GM12878 (cell line): ENCODE data around the gene DSG4. TPM values are rescaled to one million over a fixed set of nuclear protein-coding genes. Genes with fewer than 3 reads are reported as not detected.

ENCODE experiments used
- ATAC-seq: fragments of 200-7000 bp; cut with Tn5 transposase; 3 replicates; pipeline ENCODE4 v1.9.1; 2020; ENCODE audit warnings: mild to moderate bottlenecking, moderate library complexity
- BruUV-seq: library from RNA; stranded (reverse); fragments of 400-500 nt; replicated peaks from 2 replicates; lab custom pipeline; 2021; lab: Mats Ljungman, UMichigan
- CTCF ChIA-PET: fragments of 300-600 bp; sonication (Branson Sonifier 250); formaldehyde crosslinking; extraction: SDS; loops from one replicate; lab custom pipeline; 2021; ENCODE audit warnings: inconsistent platforms; lab: Yijun Ruan, JAX
- POLR2A ChIA-PET: fragments of 350-600 bp; formaldehyde crosslinking; extraction: SDS; loops from one replicate; lab custom pipeline; 2021; ENCODE audit warnings: inconsistent platforms; lab: Charles Lee
- RAD21 ChIA-PET: fragments of 300-600 bp; sonication (Branson Sonifier 250); formaldehyde crosslinking; loops from one replicate; lab custom pipeline; 2023; ENCODE audit warnings: antibody characterized with exemption; ENCODE audit not compliant: unreplicated experiment; lab: Charles Lee
- SMC1A ChIA-PET: fragments of 300-600 bp; sonication (Branson Sonifier 250); formaldehyde crosslinking; loops from one replicate; lab custom pipeline; 2023; ENCODE audit not compliant: unreplicated experiment, uncharacterized antibody; lab: Charles Lee
- DNase-seq: peaks from one replicate; pipeline ENCODE4 v3.0.0-alpha.2; 2011; ENCODE audit warnings: low read depth, low spot score
- FAIRE-seq: peaks from 3 replicates; lab custom pipeline; 2011; peaks lifted over from hg19 to GRCh38; lab: Jason Lieb, UNC
- H2AFZ ChIP-seq: 2 replicates; pipeline ENCODE4 v1.6.0; 2011; ENCODE audit warnings: low read depth, low read length, control low read depth; ENCODE audit not compliant: control insufficient read depth
- H3K27ac ChIP-seq: 2 replicates; pipeline ENCODE4 v1.5.1; 2011; ENCODE audit warnings: control low read depth; ENCODE audit not compliant: control insufficient read depth, insufficient read depth
- H3K27me3 ChIP-seq, 2 experiments: replicated peaks in 1 of 2; 2 replicates each; pipeline versions ENCODE4 v1.6.0 to v1.6.1; 2011; ENCODE audit warnings: low read length in 1 of 2; ENCODE audit not compliant: control insufficient read depth in 2 of 2, insufficient read depth in 2 of 2
- H3K36me3 ChIP-seq, 2 experiments: 2 replicates each; pipeline ENCODE4 v1.5.1; 2011; ENCODE audit warnings: low read length in 1 of 2; ENCODE audit not compliant: control insufficient read depth in 2 of 2, insufficient read depth in 2 of 2
- H3K4me1 ChIP-seq: 2 replicates; pipeline ENCODE4 v1.6.1; 2011; ENCODE audit warnings: mild to moderate bottlenecking, low read length, moderate library complexity, mixed read lengths; ENCODE audit not compliant: control insufficient read depth, insufficient read depth
- H3K4me2 ChIP-seq: 2 replicates; pipeline ENCODE4 v1.6.0; 2011; ENCODE audit warnings: control low read depth; ENCODE audit not compliant: control insufficient read depth, insufficient read depth
- H3K4me3 ChIP-seq: fragments of 200-600 bp; sonication (generic); 2 replicates; pipeline ENCODE4 v1.5.1; 2016
- H3K79me2 ChIP-seq: 2 replicates; pipeline ENCODE4 v1.6.0; 2011; ENCODE audit warnings: low read length; ENCODE audit not compliant: control insufficient read depth, insufficient read depth
- H3K9ac ChIP-seq: 2 replicates; pipeline ENCODE4 v1.8.0; 2011; ENCODE audit warnings: low read length, control low read depth, mixed read lengths; ENCODE audit not compliant: control insufficient read depth, insufficient read depth
- H3K9me3 ChIP-seq: replicated peaks from 3 replicates; pipeline ENCODE4 v1.5.1; 2011; ENCODE audit warnings: mild to moderate bottlenecking, low read length; ENCODE audit not compliant: control insufficient read depth, insufficient read depth
- H4K20me1 ChIP-seq: 2 replicates; pipeline ENCODE4 v1.6.0; 2011; ENCODE audit not compliant: control insufficient read depth, insufficient read depth
- ATF7 ChIP-seq: fragments of 450-650 bp; IDR thresholded peaks from 2 replicates; pipeline ENCODE4 v1.6.1; 2016; ENCODE audit warnings: low read depth, mild to moderate bottlenecking
- BMI1 ChIP-seq: fragments of 450-650 bp; IDR thresholded peaks from 2 replicates; pipeline ENCODE4 v1.6.1; 2016; ENCODE audit warnings: mild to moderate bottlenecking, moderate library complexity, borderline replicate concordance
- CBFB ChIP-seq: IDR thresholded peaks from 2 replicates; pipeline ENCODE4 v1.6.1; 2016; ENCODE audit warnings: antibody characterized with exemption, low read depth
- CREM ChIP-seq: IDR thresholded peaks from 2 replicates; pipeline ENCODE4 v1.6.1; 2014; ENCODE audit warnings: antibody characterized with exemption, low read depth
- EGR1 ChIP-seq, 2 experiments: IDR thresholded peaks; 1 replicate in 1 of 2; 2 replicates in 1 of 2; pipeline ENCODE4 v1.6.1; 2011 to 2012; ENCODE audit warnings: low read depth in 2 of 2, low read length in 2 of 2, borderline replicate concordance in 1 of 2, mild to moderate bottlenecking in 1 of 2, moderate library complexity in 1 of 2
- ETV6 ChIP-seq, 2 experiments: fragments of 450-650 bp in 1 of 2; IDR thresholded peaks in 1 of 2; conservative IDR thresholded peaks in 1 of 2; 2 replicates each; pipeline ENCODE4 v1.6.1; 2014; ENCODE audit warnings: antibody characterized with exemption in 1 of 2, borderline replicate concordance in 1 of 2, low read depth in 1 of 2, mild to moderate bottlenecking in 1 of 2, moderate library complexity in 1 of 2
- FOS ChIP-seq: IDR thresholded peaks from 3 replicates; pipeline ENCODE4 v1.6.1; 2011; ENCODE audit warnings: borderline replicate concordance; ENCODE audit not compliant: insufficient read length; ENCODE audit errors: extremely low read depth
- FOXK2 ChIP-seq: fragments of 450-650 bp; IDR thresholded peaks from 2 replicates; pipeline ENCODE4 v1.6.1; 2017; ENCODE audit warnings: mild to moderate bottlenecking, moderate library complexity
- FOXM1 ChIP-seq: IDR thresholded peaks from 2 replicates; pipeline ENCODE4 v1.6.1; 2012; ENCODE audit warnings: low read depth, mild to moderate bottlenecking, inconsistent platforms, low read length, moderate library complexity
- GABPA ChIP-seq: IDR thresholded peaks from 2 replicates; pipeline ENCODE4 v1.6.1; 2014; ENCODE audit warnings: antibody characterized with exemption, low read depth, mild to moderate bottlenecking, inconsistent platforms
- HCFC1 ChIP-seq: fragments of 150-350 bp; IDR thresholded peaks from 2 replicates; pipeline ENCODE4 v1.6.1; 2014; ENCODE audit warnings: low read length
- IKZF1 ChIP-seq: fragments of 450-650 bp; conservative IDR thresholded peaks from 2 replicates; pipeline ENCODE4 v1.6.1; 2017; ENCODE audit warnings: antibody characterized with exemption, mild to moderate bottlenecking
- LARP7 ChIP-seq: fragments of 450-650 bp; IDR thresholded peaks from 2 replicates; pipeline ENCODE4 v1.6.1; 2017; ENCODE audit warnings: mild to moderate bottlenecking
- MEF2B ChIP-seq: fragments of 450-650 bp; IDR thresholded peaks from 2 replicates; pipeline ENCODE4 v1.6.1; 2018; ENCODE audit warnings: mild to moderate bottlenecking, moderate library complexity; ENCODE audit not compliant: partially characterized antibody, poor library complexity, severe bottlenecking
- RAD51 ChIP-seq: fragments of 450-650 bp; IDR thresholded peaks from 2 replicates; pipeline ENCODE4 v1.6.1; 2016; ENCODE audit warnings: moderate library complexity, mild to moderate bottlenecking, inconsistent platforms
- SMARCA5 ChIP-seq: fragments of 450-650 bp; IDR thresholded peaks from 2 replicates; pipeline ENCODE4 v1.6.1; 2017; ENCODE audit warnings: mild to moderate bottlenecking
- SMC3 ChIP-seq: IDR thresholded peaks from 2 replicates; pipeline ENCODE4 v1.6.1; 2011; ENCODE audit warnings: low read length, improper control_type of control experiment, borderline replicate concordance
- SP1 ChIP-seq: IDR thresholded peaks from one replicate; pipeline ENCODE4 v1.6.1; 2011; ENCODE audit warnings: low read depth, low read length
- TARDBP ChIP-seq: IDR thresholded peaks from 2 replicates; pipeline ENCODE4 v1.6.1; 2016; ENCODE audit warnings: borderline replicate concordance
- WGBS: methylation state at CpG from one replicate; pipeline ENCODE4 v1.1.6; 2016; ENCODE audit warnings: low lambda C conversion rate; ENCODE audit not compliant: insufficient replicate concordance, insufficient coverage; ENCODE audit errors: missing lambda C conversion rate; 5-methylcytosine and 5-hydroxymethylcytosine counted together
- in situ Hi-C: fragments of 300-500 bp; cut with MboI; formaldehyde crosslinking; loops from 9 replicates; pipeline ENCODE4 v1.14.3; 2018; ENCODE audit warnings: mixed read lengths
- intact Hi-C: fragments of 100-400 bp; cut with micrococcal nuclease; formaldehyde crosslinking; loops from one replicate; pipeline ENCODE4 v1.14.2; 2022; ENCODE audit not compliant: unreplicated experiment
- polyA plus RNA-seq, 11 experiments: library from polyadenylated mRNA; depleted of rRNA in 4 of 11; unstranded in 6 of 11; stranded (reverse) in 5 of 11; fragments of >200 nt; fragmentation: Nextera tagmentation in 4 of 11; fragmentation: Illumina TruSeq in 1 of 11; extraction: Ambion mirVana in 4 of 11; extraction: Trizol in 1 of 11; gene quantifications; 1 replicate in 1 of 11; 2 replicates in 10 of 11; pipeline versions ENCODE4 v1.2.1 to v1.2.3, GENCODE V29; 2011 to 2016; ENCODE audit warnings: inconsistent platforms in 2 of 11, missing spikeins in 2 of 11, low read depth in 1 of 11
- total RNA-seq, 4 experiments: library from RNA; depleted of rRNA in 3 of 4; stranded (reverse); fragments of >200 nt in 3 of 4; fragmentation: Illumina TruSeq in 1 of 4; extraction: Trizol in 1 of 4; gene quantifications; 2 replicates each; pipeline versions ENCODE4 v1.2.1 to v1.2.3, GENCODE V29; 2013 to 2021

The DSG4 gene
- total and polyA plus RNA-seq, 10 of the 15 experiments (the other 5 are each of a cell fraction or from before 2014, with no cell fraction given) = 0.07 to 0.59 (median 0.17) TPM; not detected in 1

DNA sequence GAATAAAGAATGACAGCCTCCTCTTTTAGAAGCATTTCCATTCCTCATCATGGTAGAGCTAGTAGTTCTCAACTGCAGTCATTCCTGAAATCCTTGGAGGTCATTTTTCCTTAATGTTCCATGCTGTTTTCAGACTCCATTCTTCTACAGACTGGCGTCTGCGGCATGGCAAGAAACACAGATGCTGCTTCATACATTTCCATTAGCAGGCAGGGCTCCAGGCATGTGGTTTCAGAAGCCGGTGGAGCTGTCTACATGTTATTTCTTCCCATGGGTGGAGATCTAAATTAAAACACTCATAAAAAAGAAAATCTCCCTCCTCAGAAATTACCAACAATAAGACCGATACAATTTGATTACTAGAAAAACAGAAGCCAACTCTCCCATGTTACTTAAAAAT is 64.9 kb downstream of the DSG4 start (continued):
- TF ChIP-seq ETV6 (conservative IDR thresholded peaks at IDR 0.05 in 1 of 2, IDR thresholded peaks at IDR 0.05 in 1 of 2; ENCODE audit: borderline replicate concordance in 1 of 2, low read depth in 1 of 2) = no peak

DNA sequence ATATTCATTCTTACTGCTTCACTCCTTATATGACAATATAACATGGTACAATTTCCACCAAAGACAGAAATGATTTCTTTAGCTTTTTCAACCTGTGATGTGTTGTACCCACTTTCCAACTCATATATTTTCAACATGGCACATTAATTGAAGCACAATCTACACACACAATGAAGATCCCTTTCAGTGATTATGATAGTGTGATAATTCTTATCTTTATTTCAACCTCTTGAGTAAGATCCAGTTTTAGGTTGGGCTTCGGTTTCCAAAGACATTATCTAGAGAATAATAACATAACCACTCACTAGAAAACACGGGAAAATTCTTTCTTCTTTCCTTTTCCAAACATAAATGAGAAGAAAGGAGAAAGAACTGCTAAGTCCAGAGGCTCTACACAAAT is 67.6 kb downstream of the DSG4 start:
- no peak overlapping the region for H3K9ac ChIP-seq
- H3K36me3 ChIP-seq = no peaks in the 10 kb centered on the region
- POLR2A ChIA-PET = no interaction called here
- H4K20me1 ChIP-seq = no peaks in the 10 kb centered on the region
- CTCF ChIA-PET = no interaction called here
- no peaks in the 10 kb centered on the region for H3K79me2 ChIP-seq
- ATAC-seq = no peak
- TF ChIP-seq RAD51 (no peak), BMI1 (no peak), ATF7 (no peak), LARP7 (no peak), SP1 (no peak), TARDBP (no peak), EGR1 (IDR thresholded peaks at IDR 0.05; ENCODE audit: borderline replicate concordance in 1 of 2, low read depth in 2 of 2, low read length in 2 of 2) (no peak), CREM (no peak), GABPA (no peak), IKZF1 (no peak), MEF2B (no peak), HCFC1 (no peak), FOXK2 (no peak), SMARCA5 (no peak), CBFB (no peak), SMC3 (no peak), FOS (no peak), FOXM1 (no peak)
- H3K4me1 ChIP-seq = no peaks in the 10 kb centered on the region
- no peak for FAIRE-seq
- no peaks in the 10 kb centered on the region; a peak in 1 of 4 replicates for H3K27me3 ChIP-seq
- SMC1A ChIA-PET = no interaction called here
- intact Hi-C loops = no loop called here
- in situ Hi-C loops = no loop called here
- no peak overlapping the region for H3K27ac ChIP-seq
- no peaks in the 10 kb centered on the region for H3K9me3 ChIP-seq
- RAD21 ChIA-PET = no interaction called here
- no TSS peak for BruUV-seq
- H2AFZ ChIP-seq = no peak overlapping the region
- no peak overlapping the region for H3K4me2 ChIP-seq
- WGBS = 18% methylated on average over 2 of the region's 2 CpGs
- DNase-seq = no peak
- H3K4me3 ChIP-seq = no peak overlapping the region
